Measurements from ENCODE around the gene TRAF2. TPM values are rescaled to one million over a fixed set of nuclear protein-coding genes. Genes with fewer than 3 reads are reported as not detected.

TRAF2 gene
- total and polyA plus RNA-seq, 2 of the 4 experiments (the other 2 are of a cell fraction), result 6.6 to 12.0 TPM

DNA sequence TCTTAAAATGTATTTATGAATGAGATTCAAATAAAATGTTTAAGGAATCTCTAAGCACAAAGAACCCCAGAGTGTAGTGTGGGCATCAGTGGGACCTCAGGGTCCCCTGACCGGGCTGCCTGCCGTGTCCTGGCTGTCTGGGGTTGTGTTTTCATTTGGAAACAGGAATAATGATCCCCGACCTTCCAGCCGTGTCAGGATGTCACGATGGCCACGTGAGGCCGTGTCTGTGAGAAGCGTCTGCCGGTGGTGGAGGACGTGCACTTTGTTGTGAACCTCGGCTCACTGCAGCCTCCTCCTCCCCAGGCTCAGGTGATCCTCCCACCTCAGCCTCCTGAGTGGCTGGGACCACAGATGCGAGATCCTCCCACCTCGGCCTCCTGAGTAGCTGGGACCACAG, 4.3 kb downstream of the TRAF2 start:
- Histone ChIP-seq H3K9me3 (ENCODE audit: control insufficient read depth, insufficient read depth, low read length) (no peaks in the 10 kb centered on the region), H3K79me1 (ENCODE audit: low read depth in 1 of 2, low read length in 2 of 2) (peaks cover 18 to 73% of the 10 kb centered on the region in 2 experiments), H3K18ac (ENCODE audit: low read depth, low read length) (no peak overlapping the region), H3K9me1 (ENCODE audit: insufficient read depth, low read length) (peaks cover 14% of the 10 kb centered on the region; the same call in 1 of the 2 replicates), H3K27me3 (ENCODE audit: control insufficient read depth, insufficient read depth, low read length) (no peaks in the 10 kb centered on the region), H3K56ac (ENCODE audit: extremely low read depth, insufficient read depth, low read length) (no peak overlapping the region), H2AFZ (replicated peaks; ENCODE audit: low read length, poor library complexity) (no peak overlapping the region), H4K5ac (ENCODE audit: low read depth, low read length) (no peak overlapping the region), H3K4ac (ENCODE audit: low read depth, low read length) (no peak overlapping the region), H2BK20ac (ENCODE audit: low read depth, low read length) (no peak overlapping the region), H2BK5ac (ENCODE audit: low read depth, low read length, poor library complexity, severe bottlenecking) (no peak overlapping the region), H3K4me3 (ENCODE audit: insufficient read depth, low read depth, low read length) (no peak overlapping the region), H3K4me1 (ENCODE audit: control insufficient read depth, insufficient read depth, low read length) (peaks cover 3% of the 10 kb centered on the region), H2AK5ac (ENCODE audit: low read depth, low read length) (no peak overlapping the region), H2AK9ac (replicated peaks; ENCODE audit: low read depth, low read length, poor library complexity) (no peak overlapping the region), H4K91ac (ENCODE audit: insufficient read depth, low read depth, low read length) (no peak overlapping the region), H3K23ac (ENCODE audit: low read depth, low read length) (no peak overlapping the region), H2BK120ac (ENCODE audit: low read depth, low read length) (no peak overlapping the region), H4K20me1 (ENCODE audit: insufficient read depth, low read length) (peaks cover 19% of the 10 kb centered on the region), H3K14ac (replicated peaks; ENCODE audit: low read depth, low read length) (no peak overlapping the region), H3K36me3 (ENCODE audit: control insufficient read depth, insufficient read depth, low read length) (0 out of 2 replicates have a peak, but pooled peaks cover 8% of the 10 kb centered on the region), H3K9ac (ENCODE audit: low read depth, low read length) (no peak overlapping the region), H3K4me2 (ENCODE audit: low read depth, low read length) (no peak overlapping the region), H2BK15ac (ENCODE audit: low read depth, low read length) (no peak overlapping the region), H4K8ac (ENCODE audit: low read depth in 2 of 2, low read length in 2 of 2) (no peak overlapping the region), H3K27ac (ENCODE audit: insufficient read depth, low read length) (no peak overlapping the region)
- 100% methylated on average over 6 of the region's 13 CpGs; no CpG with 5 or more reads in 1 of the 2 experiments for WGBS, 2 experiments (ENCODE audit: extremely low coverage in 2 of 2, insufficient read length in 1 of 2)
- intact Hi-C loops (cut with micrococcal nuclease), result no loop called here
- no peak for DNase-seq
- no peak for ATAC-seq (ENCODE audit: low read depth)
- TF ChIP-seq FOS (IDR thresholded peaks at IDR 0.05; ENCODE audit: low read depth, low read length) (no peak), NFE2L2 (IDR thresholded peaks at IDR 0.05; ENCODE audit: low read depth, low read length) (no peak), MAZ (IDR thresholded peaks at IDR 0.05; ENCODE audit: borderline replicate concordance, low read depth, low read length) (no peak), ELK1 (IDR thresholded peaks at IDR 0.05; ENCODE audit: borderline replicate concordance, low read depth, low read length) (no peak), SMC3 (IDR thresholded peaks at IDR 0.05; ENCODE audit: low read depth, low read length) (no peak), CEBPB (IDR thresholded peaks at IDR 0.05; ENCODE audit: low read depth, low read length) (no peak), POLR2A (IDR thresholded peaks at IDR 0.05; ENCODE audit: low read depth, low read length) (no peak), BHLHE40 (IDR thresholded peaks at IDR 0.05; ENCODE audit: low read depth, low read length) (no peak), MAFK (IDR thresholded peaks at IDR 0.05; ENCODE audit: low read depth, low read length) (no peak), MXI1 (IDR thresholded peaks at IDR 0.05; ENCODE audit: borderline replicate concordance, low read depth, low read length) (no peak), RCOR1 (IDR thresholded peaks at IDR 0.05; ENCODE audit: insufficient replicate concordance, low read length) (no peak), RFX5 (IDR thresholded peaks at IDR 0.05; ENCODE audit: low read depth, low read length) (no peak), RAD21 (IDR thresholded peaks at IDR 0.05; ENCODE audit: low read length) (no peak), CHD1 (IDR thresholded peaks at IDR 0.05; ENCODE audit: low read depth, low read length) (no peak)
- TF ChIP-seq, protein P1, sequence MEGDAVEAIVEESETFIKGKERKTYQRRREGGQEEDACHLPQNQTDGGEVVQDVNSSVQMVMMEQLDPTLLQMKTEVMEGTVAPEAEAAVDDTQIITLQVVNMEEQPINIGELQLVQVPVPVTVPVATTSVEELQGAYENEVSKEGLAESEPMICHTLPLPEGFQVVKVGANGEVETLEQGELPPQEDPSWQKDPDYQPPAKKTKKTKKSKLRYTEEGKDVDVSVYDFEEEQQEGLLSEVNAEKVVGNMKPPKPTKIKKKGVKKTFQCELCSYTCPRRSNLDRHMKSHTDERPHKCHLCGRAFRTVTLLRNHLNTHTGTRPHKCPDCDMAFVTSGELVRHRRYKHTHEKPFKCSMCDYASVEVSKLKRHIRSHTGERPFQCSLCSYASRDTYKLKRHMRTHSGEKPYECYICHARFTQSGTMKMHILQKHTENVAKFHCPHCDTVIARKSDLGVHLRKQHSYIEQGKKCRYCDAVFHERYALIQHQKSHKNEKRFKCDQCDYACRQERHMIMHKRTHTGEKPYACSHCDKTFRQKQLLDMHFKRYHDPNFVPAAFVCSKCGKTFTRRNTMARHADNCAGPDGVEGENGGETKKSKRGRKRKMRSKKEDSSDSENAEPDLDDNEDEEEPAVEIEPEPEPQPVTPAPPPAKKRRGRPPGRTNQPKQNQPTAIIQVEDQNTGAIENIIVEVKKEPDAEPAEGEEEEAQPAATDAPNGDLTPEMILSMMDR (conservative IDR thresholded peaks at IDR 0.05; ENCODE audit: low read depth, low read length), result no peak
- TF ChIP-seq, protein P2, sequence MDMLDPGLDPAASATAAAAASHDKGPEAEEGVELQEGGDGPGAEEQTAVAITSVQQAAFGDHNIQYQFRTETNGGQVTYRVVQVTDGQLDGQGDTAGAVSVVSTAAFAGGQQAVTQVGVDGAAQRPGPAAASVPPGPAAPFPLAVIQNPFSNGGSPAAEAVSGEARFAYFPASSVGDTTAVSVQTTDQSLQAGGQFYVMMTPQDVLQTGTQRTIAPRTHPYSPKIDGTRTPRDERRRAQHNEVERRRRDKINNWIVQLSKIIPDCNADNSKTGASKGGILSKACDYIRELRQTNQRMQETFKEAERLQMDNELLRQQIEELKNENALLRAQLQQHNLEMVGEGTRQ (IDR thresholded peaks at IDR 0.05; ENCODE audit: low read depth, low read length), result no peak
- dilution Hi-C loops (cut with HindIII; ENCODE audit: low sequenced_read_pairs, unreplicated experiment), result no loop called here
- CTCF ChIA-PET, result no interaction called here
- in situ Hi-C loops (cut with MboI; ENCODE audit: low sequenced_read_pairs), result no loop called here
- BruUV-seq (replicated peaks), result no TSS peak
- POLR2A ChIA-PET (ENCODE audit: unreplicated experiment), result no interaction called here
